Subcutaneous abdominal adipose tissue (tissue), 5 donors: ENCODE measurements around the gene REV3L.
"Not testable (repeated sequence)": the region's sequence is repeated elsewhere in the genome, so short reads cannot be mapped to it uniquely, and the experiment has no call there.

Experiments
- H3K27ac ChIP-seq: one replicate; pipeline ENCODE4 v1.7.0; 2013; ENCODE audit warnings: low read depth, mild to moderate bottlenecking, inconsistent platforms, low read length, moderate library complexity
- H3K27me3 ChIP-seq, 5 donors: one replicate each; pipeline ENCODE4 v1.7.0; 2013; ENCODE audit warnings: low read length in 5 of 5, inconsistent platforms in 1 of 5; ENCODE audit not compliant: control insufficient read depth in 5 of 5, insufficient read depth in 4 of 5
- H3K36me3 ChIP-seq, 5 donors: one replicate each; pipeline ENCODE4 v1.7.0; 2013; ENCODE audit warnings: low read length in 5 of 5; ENCODE audit not compliant: control insufficient read depth in 5 of 5, insufficient read depth in 5 of 5
- H3K4me1 ChIP-seq, 5 donors: one replicate each; pipeline ENCODE4 v1.7.0; 2013; ENCODE audit warnings: low read length in 5 of 5, mild to moderate bottlenecking in 3 of 5, moderate library complexity in 1 of 5; ENCODE audit not compliant: control insufficient read depth in 5 of 5, insufficient read depth in 5 of 5
- H3K4me3 ChIP-seq, 5 donors: one replicate each; pipeline ENCODE4 v1.7.0; 2013; ENCODE audit warnings: low read length in 5 of 5, low read depth in 1 of 5
- H3K9ac ChIP-seq, 5 donors: one replicate each; pipeline ENCODE4 v1.7.0; 2013; ENCODE audit warnings: low read length in 5 of 5, mild to moderate bottlenecking in 4 of 5, moderate library complexity in 3 of 5
- H3K9me3 ChIP-seq, 5 donors: one replicate each; pipeline ENCODE4 v1.7.0; 2013; ENCODE audit warnings: low read length in 5 of 5; ENCODE audit not compliant: control insufficient read depth in 5 of 5
- donor health status: healthy.
- donor health status: healthy.
- donor health status: healthy.
- donor health status: healthy.
- donor health status: healthy.

Gene REV3L

GRCh38 chr6:111483736-111484632 lies 966 bp upstream of the REV3L start:
- Histone ChIP-seq H3K36me3 (peaks cover 0 to 6% (median 3%) of the 10 kb centered on the region in 5 donors), H3K27me3 (no peaks in the 10 kb centered on the region), H3K27ac (peak overlapping the region; percentile 99), H3K4me1 (peaks cover 2 to 40% (median 31%) of the 10 kb centered on the region in 5 donors), H3K9ac (peak overlapping the region; percentile 83 to 97 (median 93)), H3K9me3 (no peaks in the 10 kb centered on the region), H3K4me3 (peak overlapping the region; percentile 69 to 96 (median 83))

DNA sequence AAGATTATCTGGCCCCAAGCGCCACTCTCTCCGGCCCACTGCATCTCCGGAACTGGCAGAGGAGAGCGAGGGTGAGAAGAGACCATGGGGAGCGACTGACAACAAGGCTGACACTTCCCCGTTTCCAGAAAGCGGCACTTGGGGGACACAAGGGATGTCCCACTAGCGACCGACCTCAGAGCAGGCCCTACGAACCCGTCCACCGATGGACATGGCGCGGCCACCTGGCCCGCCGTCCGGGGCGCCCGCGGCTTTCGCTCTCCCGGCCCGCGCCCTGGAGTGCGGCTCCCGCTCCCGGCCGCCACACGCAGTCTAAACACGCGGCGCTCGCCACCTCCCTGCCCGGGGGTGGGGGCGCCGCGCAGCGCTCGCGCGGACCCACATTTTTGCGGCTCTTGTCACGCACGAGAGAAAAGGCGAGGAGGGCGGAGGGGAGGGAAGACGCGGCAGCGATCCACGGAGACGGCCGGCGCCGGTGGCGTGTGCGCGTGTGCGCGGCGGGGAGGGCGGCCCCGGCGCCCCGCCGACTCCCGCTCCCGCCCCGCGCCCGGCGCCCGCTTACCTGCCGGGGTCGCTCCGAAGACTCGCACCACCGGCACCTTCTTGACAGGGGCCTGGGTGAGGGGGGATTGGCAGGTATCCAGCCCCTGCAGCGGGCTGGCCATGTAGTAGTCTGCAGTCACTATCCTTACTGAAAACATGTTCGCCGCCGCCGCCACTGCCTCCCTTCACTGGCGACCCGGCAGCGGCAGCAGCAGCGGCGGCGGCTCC lies 645 bp downstream of the REV3L start:
- Histone ChIP-seq H3K4me1 (peaks cover 2 to 50% (median 45%) of the 10 kb centered on the region in 5 donors), H3K27me3 (no peaks in the 10 kb centered on the region), H3K4me3 (peak overlapping the region; percentile 79 to 97 (median 92)), H3K27ac (peak overlapping the region; percentile 99), H3K36me3 (no peaks in the 10 kb centered on the region), H3K9me3 (no peaks in the 10 kb centered on the region), H3K9ac (peak overlapping the region; percentile 76 to 97 (median 87))

DNA sequence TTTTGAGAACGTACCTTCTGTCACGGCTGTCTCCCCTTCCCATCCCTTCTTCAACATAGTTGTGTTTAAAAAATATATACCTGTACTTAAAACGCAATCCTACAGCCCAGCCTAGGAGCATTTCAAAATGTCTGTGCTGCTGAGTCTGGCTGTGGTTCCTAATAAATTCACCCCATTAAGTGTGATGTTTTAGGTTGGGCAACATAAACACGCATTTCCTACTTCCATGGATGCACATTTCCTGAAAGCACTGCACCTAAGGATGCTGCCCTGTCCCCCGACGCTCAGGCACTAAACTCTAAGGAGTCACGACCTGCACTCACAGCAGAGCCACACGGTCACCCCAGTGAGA lies 1.2 kb downstream of the REV3L start:
- Histone ChIP-seq H3K27me3 (no peaks in the 10 kb centered on the region), H3K9ac (peak overlapping the region; percentile 76 to 97 (median 87)), H3K4me3 (peak overlapping the region; percentile 79 to 97 (median 92)), H3K4me1 (peaks cover 2 to 50% (median 48%) of the 10 kb centered on the region in 5 donors), H3K36me3 (no peaks in the 10 kb centered on the region), H3K9me3 (no peaks in the 10 kb centered on the region), H3K27ac (peak overlapping the region; percentile 99)

DNA sequence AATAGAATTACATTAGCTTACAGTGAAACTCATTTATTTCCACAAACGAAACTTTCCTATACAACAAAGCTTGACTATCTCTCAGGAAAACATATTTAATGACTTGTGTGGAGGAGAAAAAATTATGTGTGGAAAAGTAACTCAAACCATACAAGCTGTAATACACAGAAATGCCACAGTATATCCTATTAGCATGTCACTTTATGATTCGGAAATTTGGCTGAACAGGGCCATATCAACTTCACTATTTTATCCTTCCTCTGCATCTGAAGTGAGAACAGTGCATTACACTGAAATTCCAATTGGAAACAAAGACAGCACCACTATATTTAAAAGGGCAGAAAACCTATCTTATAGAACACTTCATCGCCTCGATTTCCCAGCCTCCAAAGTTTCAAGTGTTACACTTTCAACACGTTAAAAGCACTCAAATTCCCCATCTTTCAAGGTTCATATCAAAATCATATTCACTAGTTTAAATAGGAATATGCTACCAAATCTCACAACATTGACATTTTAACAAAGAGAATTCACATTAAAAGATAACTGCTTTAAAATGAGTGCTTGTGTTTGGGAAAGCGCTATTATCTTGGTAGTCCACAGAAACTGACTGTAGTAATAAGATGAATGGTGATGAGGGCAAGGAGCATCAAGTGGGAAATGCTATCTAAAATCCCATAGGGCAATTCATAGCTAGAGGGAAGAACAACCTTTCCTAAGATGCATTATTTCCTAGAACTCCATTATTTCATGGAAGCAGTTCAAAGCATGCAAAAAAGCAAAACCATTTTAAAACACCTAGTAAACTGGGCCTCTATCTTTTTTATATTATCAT lies 1.8 kb downstream of the REV3L start:
- Histone ChIP-seq H3K4me3 (peak overlapping the region; percentile 79 to 97 (median 92)), H3K4me1 (peaks cover 2 to 50% (median 48%) of the 10 kb centered on the region in 5 donors)

DNA sequence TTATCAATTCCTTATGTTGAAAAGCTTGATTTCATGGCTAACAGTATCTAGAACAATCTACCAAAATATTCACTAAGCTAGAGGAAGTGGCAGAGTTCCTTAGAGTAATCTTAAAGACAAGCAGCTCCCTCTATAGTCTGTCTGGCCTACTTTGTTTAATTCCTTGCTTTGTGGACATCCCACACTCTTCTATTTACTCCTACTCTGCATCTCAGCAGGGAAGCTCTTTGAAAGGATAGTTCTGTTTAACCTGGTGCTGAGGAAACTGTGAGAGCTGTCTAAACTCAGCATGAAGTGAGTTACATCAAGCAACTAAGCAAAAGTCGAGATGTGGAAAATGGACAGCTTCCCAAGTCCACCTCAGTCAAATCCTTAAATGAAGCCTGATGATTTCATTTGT lies 4.3 kb downstream of the REV3L start:
- Histone ChIP-seq H3K4me3 (no peak overlapping the region), H3K9me3 (no peaks in the 10 kb centered on the region), H3K9ac (peak overlapping the region in 3 of 5 donors; percentile 30 to 56 (median 32)), H3K4me1 (peaks cover 3 to 45% (median 39%) of the 10 kb centered on the region in 5 donors), H3K27ac (peak overlapping the region; percentile 79), H3K36me3 (no peaks in the 10 kb centered on the region), H3K27me3 (no peaks in the 10 kb centered on the region)

More for the DNA sequence above, 1.8 kb downstream of the REV3L start:
- Histone ChIP-seq H3K9ac (peak overlapping the region; percentile 76 to 97 (median 87)), H3K27ac (peak overlapping the region; percentile 99), H3K27me3 (no peaks in the 10 kb centered on the region), H3K9me3 (no peaks in the 10 kb centered on the region), H3K36me3 (no peaks in the 10 kb centered on the region)

GRCh38 chr6:111478064-111478476 lies 4.9 kb downstream of the REV3L start:
- no peaks in the 10 kb centered on the region for H3K9me3 ChIP-seq
- H3K4me3 ChIP-seq, result no peak overlapping the region
- peak overlapping the region; percentile 47 for H3K27ac ChIP-seq
- H3K9ac ChIP-seq, result no peak overlapping the region
- no peaks in the 10 kb centered on the region for H3K36me3 ChIP-seq
- peaks cover 3 to 45% (median 39%) of the 10 kb centered on the region in 5 donors for H3K4me1 ChIP-seq
- no peaks in the 10 kb centered on the region for H3K27me3 ChIP-seq

GRCh38 chr6:111477481-111477938 lies 5.5 kb downstream of the REV3L start:
- Histone ChIP-seq H3K36me3 (no peaks in the 10 kb centered on the region), H3K9me3 (no peaks in the 10 kb centered on the region), H3K9ac (no peak overlapping the region), H3K4me3 (no peak overlapping the region), H3K27me3 (no peaks in the 10 kb centered on the region), H3K4me1 (peaks cover 3 to 45% (median 39%) of the 10 kb centered on the region in 5 donors), H3K27ac (peak overlapping the region; percentile 47)

GRCh38 chr6:111476061-111476460 lies 7.0 kb downstream of the REV3L start:
- not testable (repeated sequence) for H3K9ac ChIP-seq, H3K9me3 ChIP-seq, H3K36me3 ChIP-seq, H3K4me3 ChIP-seq, H3K27me3 ChIP-seq, H3K27ac ChIP-seq
- H3K4me1 ChIP-seq, result peaks cover 3 to 34% (median 32%) of the 10 kb centered on the region in 5 donors

DNA sequence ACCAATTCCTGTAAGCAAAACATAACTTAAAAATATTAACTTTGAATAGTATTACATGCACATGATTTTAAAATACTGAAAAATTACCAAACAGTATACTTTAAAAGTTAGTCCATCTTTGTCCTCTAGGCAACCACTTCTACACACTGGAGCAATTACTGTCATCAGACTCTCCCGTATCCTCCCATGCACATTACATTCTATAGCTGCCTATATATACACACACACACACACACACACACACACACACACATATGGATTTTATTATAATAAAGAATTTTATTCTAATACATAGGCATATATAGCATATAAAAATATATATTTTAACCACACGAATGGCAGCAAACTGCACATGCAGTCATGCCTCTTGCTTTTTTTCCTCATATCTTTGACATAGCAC lies 8.2 kb downstream of the REV3L start:
- Histone ChIP-seq H3K36me3 (peaks cover 0 to 3% (median 0%) of the 10 kb centered on the region in 5 donors), H3K9me3 (no peaks in the 10 kb centered on the region), H3K27me3 (no peaks in the 10 kb centered on the region), H3K27ac (no peak overlapping the region), H3K4me3 (no peak overlapping the region), H3K9ac (no peak overlapping the region), H3K4me1 (peaks cover 3 to 30% (median 25%) of the 10 kb centered on the region in 5 donors)
